Parathyroid adenoma (tissue), 2 donors: ENCODE results near the gene NBAS.

Source experiments
- H2AFZ ChIP-seq: fragments of 300-600 bp; sonication (generic); one replicate; pipeline ENCODE4 v1.7.0; 2017; ENCODE audit warnings: antibody characterized with exemption, mild to moderate bottlenecking
- H3K27ac ChIP-seq: fragments of 300-600 bp; sonication (generic); one replicate; pipeline ENCODE4 v1.7.0; 2017
- H3K27me3 ChIP-seq: fragments of 300-600 bp; sonication (generic); one replicate; pipeline ENCODE4 v1.7.0; 2017; ENCODE audit warnings: low read length; ENCODE audit not compliant: control insufficient read depth, insufficient read depth
- H3K36me3 ChIP-seq: fragments of 300-600 bp; sonication (generic); one replicate; pipeline ENCODE4 v1.7.0; 2017; ENCODE audit warnings: low read length; ENCODE audit not compliant: control insufficient read depth, insufficient read depth
- H3K4me1 ChIP-seq: fragments of 300-600 bp; sonication (generic); one replicate; pipeline ENCODE4 v1.7.0; 2017; ENCODE audit warnings: control low read depth
- H3K4me2 ChIP-seq: fragments of 300-600 bp; sonication (generic); one replicate; pipeline ENCODE4 v1.7.0; 2017; ENCODE audit warnings: low read length
- H3K4me3 ChIP-seq: fragments of 300-600 bp; sonication (generic); one replicate; pipeline ENCODE4 v1.7.0; 2017; ENCODE audit warnings: low read depth, low read length
- H3K79me2 ChIP-seq: fragments of 300-600 bp; sonication (generic); one replicate; pipeline ENCODE4 v1.7.0; 2017; ENCODE audit warnings: control low read depth
- H3K9ac ChIP-seq: fragments of 300-600 bp; sonication (generic); one replicate; pipeline ENCODE4 v1.7.0; 2017; ENCODE audit warnings: mild to moderate bottlenecking
- H3K9me3 ChIP-seq: fragments of 300-600 bp; sonication (generic); one replicate; pipeline ENCODE4 v1.7.0; 2017; ENCODE audit warnings: low read length; ENCODE audit not compliant: control insufficient read depth
- CTCF ChIP-seq: fragments of 300-600 bp; sonication (generic); IDR thresholded peaks from one replicate; pipeline ENCODE4 v1.7.0; 2017; ENCODE audit warnings: antibody characterized with exemption, mild to moderate bottlenecking
- donor health status: primary hyperparathyroidism.

The NBAS gene

GRCh38 chr2:15142069-15142689 lies 419.0 kb downstream of the NBAS start:
- TF ChIP-seq CTCF, result no peak
- no peak overlapping the region for H3K9ac ChIP-seq

GRCh38 chr2:15141211-15141610 lies 419.9 kb downstream of the NBAS start:
- Histone ChIP-seq H3K9me3 (no peaks in the 10 kb centered on the region), H3K27ac (no peak overlapping the region), H3K9ac (no peak overlapping the region), H2AFZ (no peak overlapping the region), H3K27me3 (no peaks in the 10 kb centered on the region), H3K79me2 (no peaks in the 10 kb centered on the region), H3K36me3 (no peaks in the 10 kb centered on the region), H3K4me3 (no peak overlapping the region), H3K4me1 (no peaks in the 10 kb centered on the region), H3K4me2 (no peak overlapping the region)
- no peak for TF ChIP-seq CTCF

More at GRCh38 chr2:15142069-15142689, 419.0 kb downstream of the NBAS start:
- Histone ChIP-seq H3K9me3 (no peaks in the 10 kb centered on the region), H3K79me2 (no peaks in the 10 kb centered on the region), H3K27ac (no peak overlapping the region), H3K27me3 (no peaks in the 10 kb centered on the region), H2AFZ (no peak overlapping the region), H3K4me1 (no peaks in the 10 kb centered on the region), H3K36me3 (no peaks in the 10 kb centered on the region), H3K4me3 (no peak overlapping the region), H3K4me2 (no peak overlapping the region)

- no peaks in the 10 kb centered on the region for H3K36me3 ChIP-seq
- TF ChIP-seq CTCF, result no peak
- no peak overlapping the region for H2AFZ ChIP-seq
- H3K9me3 ChIP-seq, result no peaks in the 10 kb centered on the region
- H3K79me2 ChIP-seq, result no peaks in the 10 kb centered on the region
- H3K27ac ChIP-seq, result no peak overlapping the region
- H3K9ac ChIP-seq, result no peak overlapping the region
- no peaks in the 10 kb centered on the region for H3K4me1 ChIP-seq
- no peaks in the 10 kb centered on the region for H3K27me3 ChIP-seq
- no peak overlapping the region for H3K4me3 ChIP-seq
- no peak overlapping the region for H3K4me2 ChIP-seq
Measured at GRCh38 chr2:15136639-15137038, 424.5 kb downstream of the NBAS start.

GRCh38 chr2:15134957-15135356 lies 426.2 kb downstream of the NBAS start:
- no peak overlapping the region for H3K4me3 ChIP-seq
- no peak overlapping the region for H3K4me2 ChIP-seq
- no peak overlapping the region for H2AFZ ChIP-seq
- H3K36me3 ChIP-seq, result no peaks in the 10 kb centered on the region
- H3K9me3 ChIP-seq, result no peaks in the 10 kb centered on the region
- no peaks in the 10 kb centered on the region for H3K27me3 ChIP-seq
- TF ChIP-seq CTCF, result no peak
- H3K27ac ChIP-seq, result no peak overlapping the region
- no peak overlapping the region for H3K9ac ChIP-seq
- no peaks in the 10 kb centered on the region for H3K79me2 ChIP-seq
- H3K4me1 ChIP-seq, result no peaks in the 10 kb centered on the region

GRCh38 chr2:15133461-15133860 lies 427.7 kb downstream of the NBAS start:
- no peak overlapping the region for H3K9ac ChIP-seq
- no peaks in the 10 kb centered on the region for H3K36me3 ChIP-seq
- H3K27me3 ChIP-seq, result no peaks in the 10 kb centered on the region
- H3K27ac ChIP-seq, result no peak overlapping the region
- no peak overlapping the region for H3K4me2 ChIP-seq
- H3K9me3 ChIP-seq, result no peaks in the 10 kb centered on the region
- H3K4me3 ChIP-seq, result no peak overlapping the region
- TF ChIP-seq CTCF, result no peak
- H3K4me1 ChIP-seq, result no peaks in the 10 kb centered on the region
- H2AFZ ChIP-seq, result no peak overlapping the region
- no peaks in the 10 kb centered on the region for H3K79me2 ChIP-seq
